ENCODE data around the gene PTPN1. TPM values are rescaled to one million over a fixed set of nuclear protein-coding genes. Genes with fewer than 3 reads are reported as not detected.

PTPN1 gene
- polyA plus RNA-seq, 1 of the 3 experiments (the other 2 are of a cell fraction), result 23.6 TPM

- DNase-seq, result no peak
These were observed 51.3 kb downstream of the PTPN1 start for GRCh38 chr20:50561379-50562078.

More at GRCh38 chr20:50561379-50562078, 51.3 kb downstream of the PTPN1 start:
- H3K27me3 ChIP-seq (ENCODE audit: insufficient read depth), result no peaks in the 10 kb centered on the region
- no peaks in the 10 kb centered on the region for H3K9me3 ChIP-seq
- peak overlapping the region; percentile 62 to 95 for H3K27ac ChIP-seq (ENCODE audit: low read depth in 2 of 2, low read length in 1 of 2)
- H3K36me3 ChIP-seq (replicated peaks in 1 of 2; ENCODE audit: control insufficient read depth in 1 of 2, insufficient read depth in 2 of 2, low read length in 1 of 2), result peaks cover 22 to 26% of the 10 kb centered on the region in 2 experiments
- peak overlapping the region; percentile 39; the same call in 1 of the 2 replicates for H3K9ac ChIP-seq
- H3K79me2 ChIP-seq (ENCODE audit: insufficient read depth), result peaks cover 65% of the 10 kb centered on the region
- ChIA-PET POLR2A (no interaction called here), CTCF (interaction anchor here (0.6 to 3.9 kb wide), 6 partner anchors 14 to 582 kb away, joined by 3 to 21 read pairs (median 3); no protein-coding TSS in a partner anchor)
- 33% methylated on average over 17 of the region's 17 CpGs for WGBS (ENCODE audit: low lambda C conversion rate)
- H2AFZ ChIP-seq (ENCODE audit: low read depth), result no peak overlapping the region
- no peaks in the 10 kb centered on the region for H3K9me2 ChIP-seq
- H3K4me3 ChIP-seq (ENCODE audit: low read depth in 2 of 2, low read length in 1 of 2), result peak overlapping the region in 1 of 2 experiments; percentile 19; a peak in 1 of 4 replicates
- H4K20me1 ChIP-seq (ENCODE audit: insufficient read depth), result no peaks in the 10 kb centered on the region
- TF ChIP-seq GATA2 (CRISPR knock-in tag; IDR thresholded peaks at IDR 0.05), result no peak
- peak; percentile 83 for TF ChIP-seq TCF12 (IDR thresholded peaks at IDR 0.05)
- peak; percentile 83 for TF ChIP-seq MAX (IDR thresholded peaks at IDR 0.05; ENCODE audit: low read depth)
- peak in 1 of 2 experiments; percentile 63; a peak in 1 of 4 replicates for TF ChIP-seq EP300 (IDR thresholded peaks at IDR 0.05; ENCODE audit: borderline replicate concordance in 1 of 2, low read depth in 1 of 2, low read length in 1 of 2)
- TF ChIP-seq SIN3A (IDR thresholded peaks at IDR 0.05; ENCODE audit: borderline replicate concordance, low read depth, low read length), result peak; percentile 34; the same call in 1 of the 2 replicates
- peak; percentile 41; the same call in 1 of the 2 replicates for TF ChIP-seq YY1 (IDR thresholded peaks at IDR 0.05; ENCODE audit: low read depth)
- TF ChIP-seq RXRA (IDR thresholded peaks at IDR 0.05; ENCODE audit: borderline replicate concordance, low read depth), result peak; percentile 67; the same call in 1 of the 2 replicates
- 0 out of 2 replicates have a peak, but pooled peaks have one; percentile 29 for TF ChIP-seq ELF1 (IDR thresholded peaks at IDR 0.05)
- peak; percentile 98 for TF ChIP-seq JUND (IDR thresholded peaks at IDR 0.05)
- TF ChIP-seq USF1 (IDR thresholded peaks at IDR 0.05; ENCODE audit: borderline replicate concordance, low read depth), result 0 out of 2 replicates have a peak, but pooled peaks have one; percentile 3
- TF ChIP-seq FOSL2 (IDR thresholded peaks at IDR 0.05; ENCODE audit: borderline replicate concordance, low read depth), result peak; percentile 99
- TF ChIP-seq TEAD4 (IDR thresholded peaks at IDR 0.05; ENCODE audit: borderline replicate concordance, insufficient read depth), result peak; percentile 47; the same call in 1 of the 2 replicates
- TF ChIP-seq POLR2AphosphoS5 (IDR thresholded peaks at IDR 0.05; ENCODE audit: low read depth, low read length), result peak; percentile 61; the same call in 1 of the 2 replicates
- no peak for TF ChIP-seq GABPA (IDR thresholded peaks at IDR 0.05; ENCODE audit: low read depth)
- TF ChIP-seq PBX3 (IDR thresholded peaks at IDR 0.05), result peak; percentile 50
- TF ChIP-seq EZH2phosphoT487 (IDR thresholded peaks at IDR 0.05; ENCODE audit: borderline replicate concordance, low read depth), result no peak
- 0 out of 2 replicates have a peak, but pooled peaks have one; percentile 31 for TF ChIP-seq NFIC (IDR thresholded peaks at IDR 0.05; ENCODE audit: borderline replicate concordance)
- no peak for TF ChIP-seq REST (IDR thresholded peaks at IDR 0.05; ENCODE audit: low read depth, low read length)
- no peak for TF ChIP-seq NRF1 (IDR thresholded peaks at IDR 0.05; ENCODE audit: low read depth, low read length)
- peaks cover 23 to 29% of the 10 kb centered on the region in 2 experiments; a peak in 3 of 4 replicates for H3K4me1 ChIP-seq (ENCODE audit: control insufficient read depth in 1 of 2, insufficient read depth in 2 of 2, low read depth in 1 of 2, low read length in 1 of 2)
- peak overlapping the region; percentile 69 for H3K4me2 ChIP-seq
- peaks cover 24% of the 10 kb centered on the region for H3F3A ChIP-seq (replicated peaks; ENCODE audit: insufficient read depth)
